GM23338 (cell line): ENCODE measurements around the gene LZTS3.

Experiments used
- CREB1 ChIP-seq: fragments of 250-450 bp; sonication (Bioruptor Pico); IDR thresholded peaks from 2 replicates; pipeline ENCODE4 v1.5.0; 2020; ENCODE audit warnings: low read depth, mild to moderate bottlenecking, moderate library complexity
- CTCF ChIP-seq, 2 experiments: fragments of 200-600 bp in 1 of 2; sonication (generic) in 1 of 2; conservative IDR thresholded peaks; 2 replicates each; pipeline versions ENCODE4 v1.5.1 to v1.6.1; 2016 to 2017; ENCODE audit warnings: antibody characterized with exemption in 2 of 2, low read depth in 2 of 2, mild to moderate bottlenecking in 2 of 2, moderate library complexity in 1 of 2
- EZH2 ChIP-seq: fragments of 200-600 bp; sonication (generic); IDR thresholded peaks from one replicate; pipeline ENCODE4 v1.8.0; 2017; ENCODE audit warnings: antibody characterized with exemption, mild to moderate bottlenecking, low read depth; ENCODE audit not compliant: unreplicated experiment
- EZH2phosphoT487 ChIP-seq: fragments of 200-600 bp; sonication (generic); IDR thresholded peaks from one replicate; pipeline ENCODE4 v1.8.1; 2018; ENCODE audit warnings: antibody characterized with exemption; ENCODE audit not compliant: unreplicated experiment
- POLR2AphosphoS5 ChIP-seq: IDR thresholded peaks from 2 replicates; pipeline ENCODE4 v1.6.1; 2016; ENCODE audit warnings: antibody characterized with exemption, low read depth

GRCh38 chr20:3126527-3126859, 46.9 kb downstream of the LZTS3 start:
- TF ChIP-seq CTCF (conservative IDR thresholded peaks at IDR 0.05; ENCODE audit: low read depth in 2 of 2), result no peak
- no peak for TF ChIP-seq EZH2
- TF ChIP-seq CREB1 (CRISPR knock-in tag), result no peak
- TF ChIP-seq EZH2phosphoT487, result no peak
- TF ChIP-seq POLR2AphosphoS5, result no peak
